HepG2 (cell line): ENCODE measurements around the gene NEURL2. TPM values are rescaled to one million over a fixed set of nuclear protein-coding genes. Genes with fewer than 3 reads are reported as not detected.

Source experiments
- BRD4 ChIP-seq: sonication (generic); formaldehyde crosslinking; IDR thresholded peaks from 2 replicates; pipeline ENCODE4 v1.4.0; 2020; ENCODE audit warnings: missing genetic modification reagents
- FOXA1 ChIP-seq, 2 experiments: fragments of 450-650 bp in 1 of 2; sonication (generic) in 1 of 2; formaldehyde crosslinking in 1 of 2; IDR thresholded peaks; 2 replicates each; pipeline versions ENCODE4 v1.4.0 to v1.6.1; 2016 to 2020; ENCODE audit warnings: missing genetic modification reagents in 1 of 2
- HNF4G ChIP-seq, 2 experiments: sonication (generic) in 1 of 2; formaldehyde crosslinking in 1 of 2; IDR thresholded peaks; 2 replicates each; pipeline versions ENCODE4 v1.4.0 to v1.6.1; 2011 to 2020; ENCODE audit warnings: borderline replicate concordance in 2 of 2, low read depth in 2 of 2, mild to moderate bottlenecking in 2 of 2, low read length in 1 of 2, missing genetic modification reagents in 1 of 2, moderate library complexity in 1 of 2
- IRF9 ChIP-seq: sonication (generic); formaldehyde crosslinking; IDR thresholded peaks from 2 replicates; pipeline ENCODE4 v1.8.0; 2022; ENCODE audit warnings: missing genetic modification reagents, mild to moderate bottlenecking, borderline replicate concordance
- MLLT10 ChIP-seq: sonication (generic); formaldehyde crosslinking; IDR thresholded peaks from 2 replicates; pipeline ENCODE4 v1.4.0; 2020; ENCODE audit warnings: missing genetic modification reagents
- NR2F6 ChIP-seq, 2 experiments: IDR thresholded peaks; 2 replicates each; pipeline ENCODE4 v1.6.1; 2016; ENCODE audit warnings: antibody characterized with exemption in 1 of 2, mild to moderate bottlenecking in 1 of 2
- SNAPC2 ChIP-seq: sonication (generic); formaldehyde crosslinking; IDR thresholded peaks from 2 replicates; pipeline ENCODE4 v1.8.1; 2022; ENCODE audit warnings: mild to moderate bottlenecking, missing genetic modification reagents
- SP4 ChIP-seq: sonication (generic); formaldehyde crosslinking; IDR thresholded peaks from 2 replicates; pipeline ENCODE4 v1.8.1; 2023; ENCODE audit warnings: mild to moderate bottlenecking, missing genetic modification reagents
- TSC22D2 ChIP-seq: sonication (generic); formaldehyde crosslinking; IDR thresholded peaks from 2 replicates; pipeline ENCODE4 v1.5.1; 2020; ENCODE audit warnings: missing genetic modification reagents, mild to moderate bottlenecking, borderline replicate concordance
- ZFY ChIP-seq: sonication (generic); formaldehyde crosslinking; IDR thresholded peaks from 2 replicates; pipeline ENCODE4 v1.4.0; 2020; ENCODE audit warnings: missing genetic modification reagents
- ZNF264 ChIP-seq: sonication (generic); formaldehyde crosslinking; IDR thresholded peaks from 2 replicates; pipeline ENCODE4 v1.4.0; 2020; ENCODE audit warnings: missing genetic modification reagents
- ZNF382 ChIP-seq: sonication (generic); formaldehyde crosslinking; IDR thresholded peaks from 2 replicates; pipeline ENCODE4 v1.5.0; 2020; ENCODE audit warnings: missing genetic modification reagents, mild to moderate bottlenecking, borderline replicate concordance
- ZNF468 ChIP-seq: sonication (generic); formaldehyde crosslinking; IDR thresholded peaks from 2 replicates; pipeline ENCODE4 v1.8.0; 2022; ENCODE audit warnings: mild to moderate bottlenecking, moderate library complexity, missing genetic modification reagents
- ZNF503 ChIP-seq: sonication (generic); formaldehyde crosslinking; IDR thresholded peaks from 2 replicates; pipeline ENCODE4 v1.4.0; 2020; ENCODE audit warnings: missing genetic modification reagents
- ZNF639 ChIP-seq: conservative IDR thresholded peaks from 2 replicates; pipeline ENCODE4 v1.6.1; 2018; ENCODE audit warnings: missing genetic modification reagents
- ZSCAN21 ChIP-seq: sonication (generic); formaldehyde crosslinking; IDR thresholded peaks from 2 replicates; pipeline ENCODE4 v1.8.0; 2022; ENCODE audit warnings: mild to moderate bottlenecking, missing genetic modification reagents, moderate library complexity, borderline replicate concordance
- polyA plus RNA-seq, 8 experiments: library from polyadenylated mRNA; depleted of rRNA in 3 of 8; stranded (reverse) in 7 of 8; unstranded in 1 of 8; fragments of >200 nt; fragmentation: Illumina TruSeq in 4 of 8; extraction: Trizol in 4 of 8; gene quantifications; 2 replicates each; pipeline versions ENCODE4 v1.2.1 to v1.2.3, GENCODE V29; 2011 to 2016; ENCODE audit warnings: low read depth in 4 of 8, missing spikeins in 1 of 8, mixed read lengths in 1 of 8; ENCODE audit not compliant: insufficient read depth in 1 of 8
- total RNA-seq, 5 experiments: library from RNA; depleted of rRNA; stranded (reverse); fragments of >200 nt; fragmentation: Illumina TruSeq; extraction: Trizol; gene quantifications; 2 replicates each; pipeline ENCODE4 v1.2.3, GENCODE V29; 2016; ENCODE audit warnings: low read depth in 1 of 5
- TF ChIP-seq, protein P1 (sequence below): IDR thresholded peaks from 2 replicates; pipeline ENCODE4 v1.6.1; 2016; ENCODE audit warnings: low read depth, borderline replicate concordance
- TF ChIP-seq, protein P2 (sequence below): sonication (generic); formaldehyde crosslinking; IDR thresholded peaks from 2 replicates; pipeline ENCODE4 v1.4.0; 2020; ENCODE audit warnings: missing genetic modification reagents
- TF ChIP-seq, protein P3 (sequence below): sonication (generic); formaldehyde crosslinking; conservative IDR thresholded peaks from 2 replicates; pipeline ENCODE4 v1.4.0; 2020; ENCODE audit warnings: missing genetic modification reagents

The NEURL2 gene
- total and polyA plus RNA-seq, 2 of the 13 experiments (the other 11 are each of a cell fraction or from before 2014, with no cell fraction given), result 7.2 to 9.7 TPM

DNA sequence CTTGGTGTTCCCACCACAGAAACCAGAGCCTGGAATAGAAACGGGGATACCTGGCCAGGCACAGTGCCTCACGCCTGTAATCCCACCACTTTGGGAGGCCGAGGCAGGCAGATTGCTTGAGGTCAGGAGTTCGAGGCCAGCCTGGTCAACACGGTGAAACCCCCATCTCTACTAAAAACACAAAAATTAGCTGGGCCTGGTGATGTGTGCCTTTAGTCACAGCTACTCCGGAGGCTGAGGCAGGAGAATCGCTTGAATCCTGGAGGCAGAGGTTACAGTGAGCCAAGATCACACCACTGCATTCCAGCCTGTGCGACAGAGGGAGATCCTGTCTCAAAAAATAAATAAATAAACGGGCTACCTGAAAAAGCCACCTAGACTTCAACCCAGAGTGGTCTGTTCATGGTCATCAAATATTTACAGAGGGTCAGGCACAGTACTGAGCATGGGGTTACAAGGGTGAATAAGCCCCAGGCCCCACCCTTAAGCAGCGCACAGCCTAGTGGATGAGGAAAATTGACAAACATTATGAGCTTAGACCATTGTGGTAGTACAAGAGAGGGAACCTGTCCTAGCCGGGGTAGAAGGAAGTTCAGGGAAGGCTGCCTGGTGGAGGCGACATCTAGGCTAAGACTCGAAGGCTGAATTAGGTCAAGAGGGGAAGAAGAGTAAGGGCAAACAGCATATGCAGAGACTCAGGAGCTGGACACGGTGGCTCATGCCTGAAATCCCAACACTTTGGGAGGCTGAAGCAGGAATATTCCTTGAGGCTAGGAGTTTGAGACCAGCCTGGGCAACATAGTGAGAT lies 36.3 kb upstream of the NEURL2 start (continued):
- TF ChIP-seq ZNF639, result 0 out of 2 replicates have a peak, but pooled peaks have one; percentile 21
- TF ChIP-seq ZNF264 (CRISPR knock-in tag), result peak; percentile 94
- peak; percentile 91 for TF ChIP-seq NR2F6 (IDR thresholded peaks at IDR 0.05)
- peak; percentile 93 for TF ChIP-seq NR2F6 (CRISPR knock-in tag; IDR thresholded peaks at IDR 0.05)
- no peak for TF ChIP-seq MLLT10
- TF ChIP-seq, protein P1, sequence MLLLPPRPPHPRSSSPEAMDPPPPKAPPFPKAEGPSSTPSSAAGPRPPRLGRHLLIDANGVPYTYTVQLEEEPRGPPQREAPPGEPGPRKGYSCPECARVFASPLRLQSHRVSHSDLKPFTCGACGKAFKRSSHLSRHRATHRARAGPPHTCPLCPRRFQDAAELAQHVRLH (CRISPR knock-in tag), result peak; percentile 99
- 0 out of 2 replicates have a peak, but pooled peaks have one; percentile 31 for TF ChIP-seq FOXA1 (IDR thresholded peaks at IDR 0.05)
- peak; percentile 83 for TF ChIP-seq FOXA1 (CRISPR knock-in tag; IDR thresholded peaks at IDR 0.05)
- TF ChIP-seq ZNF503 (CRISPR knock-in tag), result peak; percentile 96
- TF ChIP-seq ZNF382 (CRISPR knock-in tag), result no peak
- TF ChIP-seq ZFY (CRISPR knock-in tag), result peak; percentile 39
- TF ChIP-seq ZNF468 (CRISPR knock-in tag), result 0 out of 2 replicates have a peak, but pooled peaks have one; percentile 67
- no peak for TF ChIP-seq SNAPC2 (CRISPR knock-in tag)
- TF ChIP-seq, protein P2, sequence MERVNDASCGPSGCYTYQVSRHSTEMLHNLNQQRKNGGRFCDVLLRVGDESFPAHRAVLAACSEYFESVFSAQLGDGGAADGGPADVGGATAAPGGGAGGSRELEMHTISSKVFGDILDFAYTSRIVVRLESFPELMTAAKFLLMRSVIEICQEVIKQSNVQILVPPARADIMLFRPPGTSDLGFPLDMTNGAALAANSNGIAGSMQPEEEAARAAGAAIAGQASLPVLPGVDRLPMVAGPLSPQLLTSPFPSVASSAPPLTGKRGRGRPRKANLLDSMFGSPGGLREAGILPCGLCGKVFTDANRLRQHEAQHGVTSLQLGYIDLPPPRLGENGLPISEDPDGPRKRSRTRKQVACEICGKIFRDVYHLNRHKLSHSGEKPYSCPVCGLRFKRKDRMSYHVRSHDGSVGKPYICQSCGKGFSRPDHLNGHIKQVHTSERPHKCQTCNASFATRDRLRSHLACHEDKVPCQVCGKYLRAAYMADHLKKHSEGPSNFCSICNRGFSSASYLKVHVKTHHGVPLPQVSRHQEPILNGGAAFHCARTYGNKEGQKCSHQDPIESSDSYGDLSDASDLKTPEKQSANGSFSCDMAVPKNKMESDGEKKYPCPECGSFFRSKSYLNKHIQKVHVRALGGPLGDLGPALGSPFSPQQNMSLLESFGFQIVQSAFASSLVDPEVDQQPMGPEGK (CRISPR knock-in tag), result peak; percentile 99
- peak; percentile 79 for TF ChIP-seq IRF9 (CRISPR knock-in tag)
- TF ChIP-seq ZSCAN21 (CRISPR knock-in tag), result peak; percentile 92
- peak; percentile 83 for TF ChIP-seq HNF4G (IDR thresholded peaks at IDR 0.05; ENCODE audit: borderline replicate concordance, low read depth, low read length)
- peak; percentile 74; the same call in 1 of the 2 replicates for TF ChIP-seq HNF4G (CRISPR knock-in tag; IDR thresholded peaks at IDR 0.05; ENCODE audit: borderline replicate concordance, low read depth)
- peak; percentile 23; the same call in 1 of the 2 replicates for TF ChIP-seq BRD4 (CRISPR knock-in tag)
- peak; percentile 68; the same call in 1 of the 2 replicates for TF ChIP-seq SP4
- TF ChIP-seq, protein P3, sequence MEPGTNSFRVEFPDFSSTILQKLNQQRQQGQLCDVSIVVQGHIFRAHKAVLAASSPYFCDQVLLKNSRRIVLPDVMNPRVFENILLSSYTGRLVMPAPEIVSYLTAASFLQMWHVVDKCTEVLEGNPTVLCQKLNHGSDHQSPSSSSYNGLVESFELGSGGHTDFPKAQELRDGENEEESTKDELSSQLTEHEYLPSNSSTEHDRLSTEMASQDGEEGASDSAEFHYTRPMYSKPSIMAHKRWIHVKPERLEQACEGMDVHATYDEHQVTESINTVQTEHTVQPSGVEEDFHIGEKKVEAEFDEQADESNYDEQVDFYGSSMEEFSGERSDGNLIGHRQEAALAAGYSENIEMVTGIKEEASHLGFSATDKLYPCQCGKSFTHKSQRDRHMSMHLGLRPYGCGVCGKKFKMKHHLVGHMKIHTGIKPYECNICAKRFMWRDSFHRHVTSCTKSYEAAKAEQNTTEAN (CRISPR knock-in tag), result peak; percentile 87; the same call in 1 of the 2 replicates
- peak; percentile 93 for TF ChIP-seq TSC22D2 (CRISPR knock-in tag)
